ENCODE results near the gene MMP1. TPM values are rescaled to one million over a fixed set of nuclear protein-coding genes. Genes with fewer than 3 reads are reported as not detected.

The MMP1 gene
- total RNA-seq, 2 experiments from 2014 or later: not detected

DNA sequence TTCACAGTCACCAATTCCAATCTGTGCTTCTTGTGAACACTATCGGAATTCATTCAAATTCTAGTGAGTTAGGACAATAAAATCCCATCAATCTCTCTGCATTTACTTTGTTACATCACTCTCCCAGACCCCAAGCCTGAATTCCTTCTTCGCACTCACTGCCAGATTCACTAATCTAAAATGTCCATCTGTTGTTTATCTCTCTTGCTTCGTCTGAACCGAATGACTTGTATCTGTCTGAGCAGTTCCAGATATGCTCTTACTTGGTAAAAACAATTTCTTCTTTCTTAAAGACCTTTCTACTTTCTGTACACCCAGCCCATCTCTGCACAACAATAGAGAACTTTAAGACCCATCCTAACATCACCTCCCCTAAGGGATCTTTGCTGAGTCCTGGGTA lies 24.6 kb downstream of the MMP1 start:
- no peak for DNase-seq
- CTCF ChIA-PET: no interaction called here
- no peak overlapping the region for H3K4me3 Mint-ChIP-seq
- no peaks in the 10 kb centered on the region for H3K4me1 Mint-ChIP-seq (ENCODE audit: low read depth)
- no peak overlapping the region for H3K27ac Mint-ChIP-seq
- no peaks in the 10 kb centered on the region for H3K9me3 Mint-ChIP-seq
- intact Hi-C loops (cut with micrococcal nuclease): no loop called here
- peaks cover 8% of the 10 kb centered on the region for H3K27me3 Mint-ChIP-seq (ENCODE audit: low read depth)
- H3K36me3 Mint-ChIP-seq (ENCODE audit: low read depth): no peaks in the 10 kb centered on the region

DNA sequence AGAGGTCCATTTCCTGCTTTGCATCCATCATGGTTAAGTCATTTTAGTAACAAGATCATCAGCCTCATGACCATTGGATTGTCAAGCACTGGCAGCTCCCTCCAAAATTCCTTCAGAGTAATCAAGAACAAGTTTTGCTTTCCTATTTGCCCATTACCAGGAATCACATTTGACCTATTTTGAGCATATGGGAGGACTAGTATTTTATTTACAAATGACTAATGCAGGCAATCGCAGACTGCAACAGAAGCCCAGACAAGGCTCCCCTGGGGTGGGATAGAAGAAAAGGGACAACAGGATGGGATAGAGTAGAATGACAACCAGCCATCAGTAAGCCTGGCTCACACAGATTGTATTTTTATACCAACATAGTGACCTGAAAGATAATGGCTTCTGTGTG lies 26.6 kb downstream of the MMP1 start:
- Mint-ChIP-seq H3K36me3 (ENCODE audit: low read depth) (no peaks in the 10 kb centered on the region), H3K4me1 (ENCODE audit: low read depth) (no peaks in the 10 kb centered on the region), H3K9me3 (no peaks in the 10 kb centered on the region), H3K27me3 (ENCODE audit: low read depth) (peaks cover 11% of the 10 kb centered on the region), H3K27ac (no peak overlapping the region), H3K4me3 (no peak overlapping the region)
- CTCF ChIA-PET: no interaction called here
- DNase-seq: no peak
- intact Hi-C loops (cut with micrococcal nuclease): no loop called here

- intact Hi-C loops (cut with micrococcal nuclease): no loop called here
- H3K36me3 Mint-ChIP-seq (ENCODE audit: low read depth): no peaks in the 10 kb centered on the region
- peaks cover 11% of the 10 kb centered on the region for H3K27me3 Mint-ChIP-seq (ENCODE audit: low read depth)
- H3K9me3 Mint-ChIP-seq: no peaks in the 10 kb centered on the region
- CTCF ChIA-PET: no interaction called here
- no peak for DNase-seq
- H3K4me1 Mint-ChIP-seq (ENCODE audit: low read depth): no peaks in the 10 kb centered on the region
- no peak overlapping the region for H3K4me3 Mint-ChIP-seq
- no peak overlapping the region for H3K27ac Mint-ChIP-seq
These were observed 27.8 kb downstream of the MMP1 start for GRCh38 chr11:102770191-102770590.

DNA sequence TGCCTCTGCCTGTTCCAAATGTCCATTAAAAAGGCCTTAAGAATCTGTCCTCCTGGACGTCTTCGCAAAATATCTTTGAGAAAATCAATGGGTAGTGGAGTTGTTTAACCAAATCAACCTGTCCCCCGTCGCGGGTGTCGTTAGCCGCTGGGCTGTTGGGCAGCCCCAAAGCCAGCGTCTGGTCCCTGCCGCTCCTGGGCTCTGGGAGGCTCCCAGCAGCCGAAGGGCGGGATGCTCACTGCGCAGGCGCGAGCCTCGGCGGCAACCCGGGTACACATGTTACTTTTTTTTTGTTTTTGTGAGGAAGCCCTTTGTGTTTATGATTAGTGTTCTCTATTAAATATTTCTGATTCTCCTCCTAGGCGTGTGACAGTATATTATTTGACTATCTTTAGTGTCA lies 30.2 kb downstream of the MMP1 start:
- Mint-ChIP-seq H3K27ac (no peak overlapping the region), H3K9me3 (no peaks in the 10 kb centered on the region), H3K27me3 (ENCODE audit: low read depth) (peaks cover 11% of the 10 kb centered on the region), H3K36me3 (ENCODE audit: low read depth) (no peaks in the 10 kb centered on the region), H3K4me1 (ENCODE audit: low read depth) (no peaks in the 10 kb centered on the region), H3K4me3 (no peak overlapping the region)
- CTCF ChIA-PET: interaction anchor here (0.6 kb wide), 1 partner anchor 412 kb away, joined by 3 read pairs; no protein-coding TSS in a partner anchor
- intact Hi-C loops (cut with micrococcal nuclease): no loop called here
- no peak for DNase-seq

DNA sequence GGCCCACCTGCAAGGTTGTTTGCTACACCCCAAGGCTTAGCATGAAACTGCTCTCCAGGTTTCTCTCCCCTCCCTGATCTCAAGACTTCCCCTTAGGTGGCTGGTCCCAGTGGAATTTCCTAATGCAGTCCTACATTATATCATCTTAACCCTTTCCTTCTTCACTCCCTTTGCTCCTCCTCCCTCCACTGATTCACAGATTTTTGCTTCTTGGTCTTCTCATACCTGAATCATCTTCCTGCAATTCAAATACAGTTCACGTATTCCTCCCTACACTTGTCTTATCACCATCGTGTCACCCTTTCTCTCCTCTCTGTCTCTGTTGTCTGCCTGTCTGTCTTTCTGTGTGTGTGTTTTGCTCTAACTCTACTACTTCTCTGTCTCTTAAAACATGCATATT lies 34.5 kb downstream of the MMP1 start:
- DNase-seq: no peak
- CTCF ChIA-PET: interaction anchor here (1.4 to 1.8 kb wide), 2 partner anchors 30 to 44 kb away, joined by 3 to 4 read pairs; no protein-coding TSS in a partner anchor
- H3K36me3 Mint-ChIP-seq (ENCODE audit: low read depth): no peaks in the 10 kb centered on the region
- peaks cover 2% of the 10 kb centered on the region for H3K4me1 Mint-ChIP-seq (ENCODE audit: low read depth)
- intact Hi-C loops (cut with micrococcal nuclease): no loop called here
- peaks cover 11% of the 10 kb centered on the region for H3K27me3 Mint-ChIP-seq (ENCODE audit: low read depth)
- H3K4me3 Mint-ChIP-seq: no peak overlapping the region
- no peaks in the 10 kb centered on the region for H3K9me3 Mint-ChIP-seq
- H3K27ac Mint-ChIP-seq: no peak overlapping the region

GRCh38 chr11:102762361-102762767 lies 35.6 kb downstream of the MMP1 start:
- Mint-ChIP-seq H3K4me1 (ENCODE audit: low read depth) (peaks cover 2% of the 10 kb centered on the region), H3K27ac (no peak overlapping the region), H3K27me3 (ENCODE audit: low read depth) (peaks cover 13% of the 10 kb centered on the region), H3K4me3 (no peak overlapping the region), H3K36me3 (ENCODE audit: low read depth) (no peaks in the 10 kb centered on the region), H3K9me3 (no peaks in the 10 kb centered on the region)
- intact Hi-C loops (cut with micrococcal nuclease): no loop called here
- DNase-seq: no peak
- CTCF ChIA-PET: interaction anchor here (1.4 to 1.8 kb wide), 2 partner anchors 28 to 45 kb away, joined by 3 to 4 read pairs; no protein-coding TSS in a partner anchor

DNA sequence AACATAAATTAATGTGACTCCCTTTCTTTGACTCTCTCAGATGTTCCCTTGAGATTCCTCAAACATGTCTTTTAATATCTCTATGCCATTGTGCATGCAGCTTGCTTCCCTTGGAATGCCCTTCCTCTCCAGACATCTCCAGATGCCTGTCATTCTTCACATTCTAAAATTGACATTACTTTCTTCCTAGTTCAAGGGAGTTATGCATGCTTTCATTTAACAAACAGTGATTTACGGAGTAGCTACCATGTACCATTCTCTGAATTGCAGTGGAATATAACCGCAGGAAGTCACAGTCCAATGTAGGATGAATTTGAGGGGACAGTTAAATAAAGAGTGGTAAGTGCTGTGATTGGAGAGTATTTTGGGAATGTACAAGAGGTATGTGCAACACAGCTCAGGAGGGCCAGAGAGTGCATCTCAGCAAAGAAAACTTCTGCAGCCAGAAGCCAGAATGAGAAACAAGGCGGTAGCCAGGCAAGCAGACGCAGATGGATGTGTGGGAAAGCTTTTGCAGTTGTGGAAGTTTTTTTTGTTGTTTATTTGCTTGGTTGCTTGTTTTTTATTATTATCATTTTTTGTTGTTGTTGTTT lies 36.2 kb downstream of the MMP1 start:
- peaks cover 18% of the 10 kb centered on the region for H3K27me3 Mint-ChIP-seq (ENCODE audit: low read depth)

GRCh38 chr11:102760344-102761035 lies 37.5 kb downstream of the MMP1 start:
- CTCF ChIA-PET: interaction anchor here (0.6 to 0.8 kb wide), 3 partner anchors 122 to 817 kb away, joined by 3 to 7 read pairs (median 4); no protein-coding TSS in a partner anchor
- Mint-ChIP-seq H3K36me3 (ENCODE audit: low read depth) (no peaks in the 10 kb centered on the region), H3K27ac (no peak overlapping the region), H3K9me3 (no peaks in the 10 kb centered on the region), H3K4me3 (no peak overlapping the region), H3K4me1 (ENCODE audit: low read depth) (peaks cover 2% of the 10 kb centered on the region), H3K27me3 (ENCODE audit: low read depth) (peaks cover 20% of the 10 kb centered on the region)
- DNase-seq: no peak
- intact Hi-C loops (cut with micrococcal nuclease): no loop called here

More for the DNA sequence above, 36.2 kb downstream of the MMP1 start:
- no peak overlapping the region for H3K4me3 Mint-ChIP-seq
- DNase-seq: no peak
- H3K36me3 Mint-ChIP-seq (ENCODE audit: low read depth): no peaks in the 10 kb centered on the region
- peaks cover 2% of the 10 kb centered on the region for H3K4me1 Mint-ChIP-seq (ENCODE audit: low read depth)
- intact Hi-C loops (cut with micrococcal nuclease): no loop called here
- CTCF ChIA-PET: interaction anchor here (0.8 to 1.8 kb wide), 3 partner anchors 28 to 180 kb away, joined by 3 to 4 read pairs (median 4); no protein-coding TSS in a partner anchor
- H3K27ac Mint-ChIP-seq: no peak overlapping the region
- no peaks in the 10 kb centered on the region for H3K9me3 Mint-ChIP-seq

DNA sequence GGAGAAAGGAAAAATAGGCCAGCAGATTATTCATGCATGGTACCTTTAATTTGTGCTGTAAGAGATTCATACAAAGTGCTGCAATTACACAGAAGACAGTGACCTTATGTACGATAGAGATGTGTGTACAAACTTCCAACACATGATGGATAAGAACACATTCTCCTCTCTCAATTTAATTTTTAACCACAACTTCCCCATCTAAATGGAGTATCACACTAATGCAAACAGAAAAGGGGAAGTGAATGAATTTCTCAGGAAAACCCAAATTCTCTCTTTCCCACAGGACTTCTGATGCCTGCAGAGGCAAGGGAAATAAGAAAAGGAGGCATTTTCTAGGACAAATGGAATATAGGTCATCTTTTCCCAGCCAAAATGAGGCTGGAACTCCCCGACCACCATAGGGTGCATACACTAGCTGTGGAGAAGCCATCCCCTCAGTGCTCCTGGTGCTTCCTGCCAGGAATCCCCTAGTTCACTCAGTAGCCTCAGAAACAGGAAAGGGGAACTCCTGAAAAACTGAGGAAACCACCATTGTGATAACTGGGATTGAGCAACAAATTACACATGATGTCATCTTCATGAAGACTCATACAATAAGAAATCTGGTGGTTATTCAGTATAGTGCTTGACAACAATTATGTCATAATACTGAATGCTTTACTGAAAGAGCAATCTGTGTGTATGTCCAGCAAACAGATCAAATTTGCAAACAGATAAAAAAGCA lies 40.0 kb downstream of the MMP1 start:
- peaks cover 2% of the 10 kb centered on the region for H3K4me1 Mint-ChIP-seq (ENCODE audit: low read depth)
- H3K4me3 Mint-ChIP-seq: no peak overlapping the region
- no peaks in the 10 kb centered on the region for H3K9me3 Mint-ChIP-seq
- intact Hi-C loops (cut with micrococcal nuclease): no loop called here
- CTCF ChIA-PET: no interaction called here
- peaks cover 20% of the 10 kb centered on the region for H3K27me3 Mint-ChIP-seq (ENCODE audit: low read depth)
- no peak overlapping the region for H3K27ac Mint-ChIP-seq
- DNase-seq: no peak
- no peaks in the 10 kb centered on the region for H3K36me3 Mint-ChIP-seq (ENCODE audit: low read depth)

DNA sequence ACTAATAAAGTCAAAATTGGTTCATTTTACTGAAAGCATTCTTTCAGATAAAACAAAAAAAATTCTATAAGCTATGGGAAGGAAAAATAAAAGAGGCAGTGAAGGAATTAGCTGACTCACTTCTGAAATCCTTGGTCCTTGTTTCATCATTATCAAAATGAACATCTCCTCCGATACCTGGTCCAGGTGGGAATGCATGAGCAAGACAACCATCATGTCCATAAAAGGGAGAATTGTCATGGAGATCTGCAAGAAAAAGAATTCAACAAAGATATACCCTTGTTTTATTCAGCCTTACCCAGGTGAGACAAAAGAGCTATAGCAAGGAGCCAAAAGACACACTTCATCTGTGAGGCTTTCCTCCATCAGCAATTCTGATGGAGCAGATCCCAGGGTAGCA lies 44.7 kb downstream of the MMP1 start:
- Mint-ChIP-seq H3K4me1 (ENCODE audit: low read depth) (no peaks in the 10 kb centered on the region), H3K27me3 (ENCODE audit: low read depth) (peaks cover 14% of the 10 kb centered on the region)
- CTCF ChIA-PET: no interaction called here

DNA sequence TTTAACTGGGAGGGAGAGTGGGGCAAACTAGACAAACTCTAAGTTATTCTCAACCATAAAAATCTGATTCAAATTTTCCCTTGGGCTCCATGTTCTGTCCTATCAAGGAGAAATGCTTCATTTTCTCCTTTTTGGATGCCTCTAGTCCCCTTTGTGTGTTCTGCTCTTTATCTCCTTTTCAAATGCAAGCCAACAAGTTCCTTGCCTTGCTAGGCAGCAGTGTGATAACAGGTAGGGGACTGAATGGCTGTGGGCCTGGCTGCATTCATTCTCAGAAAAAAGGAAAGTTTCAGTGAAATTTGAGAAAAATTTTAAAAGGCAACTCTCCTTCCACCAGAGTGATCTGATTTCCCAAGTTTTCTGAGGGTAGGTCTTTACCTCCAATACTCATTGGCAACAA lies 46.3 kb downstream of the MMP1 start:
- peaks cover 6% of the 10 kb centered on the region for H3K27me3 Mint-ChIP-seq (ENCODE audit: low read depth)
- H3K4me3 Mint-ChIP-seq: no peak overlapping the region
- no peak for DNase-seq
- CTCF ChIA-PET: no interaction called here
- H3K4me1 Mint-ChIP-seq (ENCODE audit: low read depth): no peaks in the 10 kb centered on the region
- H3K36me3 Mint-ChIP-seq (ENCODE audit: low read depth): no peaks in the 10 kb centered on the region
- intact Hi-C loops (cut with micrococcal nuclease): no loop called here
- no peak overlapping the region for H3K27ac Mint-ChIP-seq
- peaks cover 5% of the 10 kb centered on the region for H3K9me3 Mint-ChIP-seq

More for the DNA sequence above, 44.7 kb downstream of the MMP1 start:
- Mint-ChIP-seq H3K9me3 (peaks cover 4% of the 10 kb centered on the region), H3K4me3 (no peak overlapping the region), H3K36me3 (ENCODE audit: low read depth) (no peaks in the 10 kb centered on the region), H3K27ac (no peak overlapping the region)
- no peak for DNase-seq
- intact Hi-C loops (cut with micrococcal nuclease): no loop called here

DNA sequence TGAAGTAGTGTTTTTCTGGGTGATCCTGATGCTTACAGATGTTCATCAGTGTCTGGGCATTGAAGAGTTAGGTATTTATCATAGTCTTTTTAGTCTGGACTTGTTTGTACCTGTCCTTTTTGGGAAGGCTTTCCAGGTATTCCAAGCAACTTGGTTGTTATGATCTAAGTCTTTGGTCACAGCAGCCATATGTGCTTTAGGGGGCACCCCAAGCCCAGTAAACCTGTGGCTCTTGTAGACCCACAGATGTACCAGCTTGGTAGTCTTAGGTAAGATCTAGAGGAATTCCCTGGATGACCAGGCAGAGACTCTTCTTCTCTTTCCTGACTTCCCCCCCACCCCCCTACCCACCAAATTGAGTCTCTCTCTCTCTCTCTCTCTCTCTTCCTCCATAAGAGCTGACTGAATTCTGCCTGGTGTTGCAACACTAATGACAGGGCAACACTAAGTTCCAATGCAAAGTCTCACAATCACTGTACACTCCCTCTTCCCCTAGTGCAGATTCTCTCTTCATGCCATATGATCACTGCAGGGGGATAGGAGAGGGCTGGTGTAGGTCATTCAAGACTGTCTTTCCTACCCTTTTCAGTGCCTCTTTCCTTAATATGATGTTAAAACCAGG lies 48.7 kb downstream of the MMP1 start:
- no peak overlapping the region for H3K27ac Mint-ChIP-seq
- no peak overlapping the region for H3K4me3 Mint-ChIP-seq
- H3K27me3 Mint-ChIP-seq (ENCODE audit: low read depth): peaks cover 4% of the 10 kb centered on the region
- no peaks in the 10 kb centered on the region for H3K36me3 Mint-ChIP-seq (ENCODE audit: low read depth)
- H3K4me1 Mint-ChIP-seq (ENCODE audit: low read depth): no peaks in the 10 kb centered on the region
- intact Hi-C loops (cut with micrococcal nuclease): no loop called here
- CTCF ChIA-PET: interaction anchor here (1.8 kb wide), 1 partner anchor 16 kb away, joined by 5 read pairs; no protein-coding TSS in a partner anchor
- DNase-seq: no peak
- H3K9me3 Mint-ChIP-seq: peaks cover 7% of the 10 kb centered on the region
